GM21447 (cell line): ENCODE data around the gene RAG1.

Source experiments
- ATAC-seq: cut with Tn5 transposase; IDR thresholded peaks from one replicate; pipeline ENCODE4 v1.9.1; 2021; ENCODE audit not compliant: unreplicated experiment

RAG1 gene

GRCh38 chr11:36588099-36588498 is 20.3 kb downstream of the RAG1 start:
- no peak for ATAC-seq

- ATAC-seq: no peak
Measured at GRCh38 chr11:36590513-36590912, 22.7 kb downstream of the RAG1 start.

- ATAC-seq: no peak
Measured at GRCh38 chr11:36591433-36591832, 23.6 kb downstream of the RAG1 start.

GRCh38 chr11:36594316-36594989 is 26.6 kb downstream of the RAG1 start, which contains the start of gene IFTAP:
TSS of gene IFTAP (plus strand) at chr11:36594502. CDS start at chr11:36610104, 15,602 bp downstream.
- ATAC-seq: peak; percentile 94

GRCh38 chr11:36596880-36597279 is 29.1 kb downstream of the RAG1 start:
- no peak for ATAC-seq

GRCh38 chr11:36598051-36598450 is 30.2 kb downstream of the RAG1 start, which contains the start of gene RAG2:
TSS of gene RAG2 (minus strand) at chr11:36598236. CDS start at chr11:36594168, 4,068 bp downstream.
- ATAC-seq: no peak

- no peak for ATAC-seq
Measured at GRCh38 chr11:36600180-36600579, 32.4 kb downstream of the RAG1 start.

- ATAC-seq: no peak
Measured at GRCh38 chr11:36601155-36601554, 33.3 kb downstream of the RAG1 start.

GRCh38 chr11:36602135-36602534 is 34.3 kb downstream of the RAG1 start:
- ATAC-seq: no peak

- ATAC-seq: peak; percentile 81
Measured at GRCh38 chr11:36605221-36606216, 37.7 kb downstream of the RAG1 start.

GRCh38 chr11:36608491-36609199 is 40.8 kb downstream of the RAG1 start:
- no peak for ATAC-seq

- no peak for ATAC-seq
Measured at GRCh38 chr11:36609383-36609782, 41.6 kb downstream of the RAG1 start.

GRCh38 chr11:36615826-36616225 is 48.0 kb downstream of the RAG1 start:
- ATAC-seq: no peak

- no peak for ATAC-seq
Measured at GRCh38 chr11:36617543-36618362, 49.9 kb downstream of the RAG1 start.

- ATAC-seq: no peak
Measured at GRCh38 chr11:36618363-36619047, 50.7 kb downstream of the RAG1 start.

- no peak for ATAC-seq
Measured at GRCh38 chr11:36619502-36619901, 51.7 kb downstream of the RAG1 start.

GRCh38 chr11:36620246-36620645 is 52.4 kb downstream of the RAG1 start:
- ATAC-seq: no peak

GRCh38 chr11:36622431-36623136 is 54.8 kb downstream of the RAG1 start:
- ATAC-seq: no peak

GRCh38 chr11:36623494-36623893 is 55.7 kb downstream of the RAG1 start:
- ATAC-seq: no peak
